Suppressor macrophage (primary cell): ENCODE results near the gene MAG.
A peak's percentile ranks its signal among the peaks of the same experiment; 100 is the strongest.

Experiments
- DNase-seq, 4 experiments: peaks; one replicate each; pipeline ENCODE4 v3.0.0-alpha.2; 2020 to 2022
- total RNA-seq, 17 experiments: gene quantifications; one replicate each; lab custom pipeline; 2026; ENCODE audit warnings: mixed read lengths in 6 of 17, inconsistent platforms in 3 of 17; lab: John Stamatoyannopoulos, UW

Gene MAG, protein sequence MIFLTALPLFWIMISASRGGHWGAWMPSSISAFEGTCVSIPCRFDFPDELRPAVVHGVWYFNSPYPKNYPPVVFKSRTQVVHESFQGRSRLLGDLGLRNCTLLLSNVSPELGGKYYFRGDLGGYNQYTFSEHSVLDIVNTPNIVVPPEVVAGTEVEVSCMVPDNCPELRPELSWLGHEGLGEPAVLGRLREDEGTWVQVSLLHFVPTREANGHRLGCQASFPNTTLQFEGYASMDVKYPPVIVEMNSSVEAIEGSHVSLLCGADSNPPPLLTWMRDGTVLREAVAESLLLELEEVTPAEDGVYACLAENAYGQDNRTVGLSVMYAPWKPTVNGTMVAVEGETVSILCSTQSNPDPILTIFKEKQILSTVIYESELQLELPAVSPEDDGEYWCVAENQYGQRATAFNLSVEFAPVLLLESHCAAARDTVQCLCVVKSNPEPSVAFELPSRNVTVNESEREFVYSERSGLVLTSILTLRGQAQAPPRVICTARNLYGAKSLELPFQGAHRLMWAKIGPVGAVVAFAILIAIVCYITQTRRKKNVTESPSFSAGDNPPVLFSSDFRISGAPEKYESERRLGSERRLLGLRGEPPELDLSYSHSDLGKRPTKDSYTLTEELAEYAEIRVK
- total RNA-seq: 0 to 2.2 (median 0.06) reads per million in 17 experiments

- no peak for DNase-seq
Measured at GRCh38 chr19:35291916-35292315, at the start of gene MAG. Gene MAG, plus strand, starts transcription at chr19:35292161. Its CDS starts 3,248 bp downstream, at chr19:35295409.

DNA sequence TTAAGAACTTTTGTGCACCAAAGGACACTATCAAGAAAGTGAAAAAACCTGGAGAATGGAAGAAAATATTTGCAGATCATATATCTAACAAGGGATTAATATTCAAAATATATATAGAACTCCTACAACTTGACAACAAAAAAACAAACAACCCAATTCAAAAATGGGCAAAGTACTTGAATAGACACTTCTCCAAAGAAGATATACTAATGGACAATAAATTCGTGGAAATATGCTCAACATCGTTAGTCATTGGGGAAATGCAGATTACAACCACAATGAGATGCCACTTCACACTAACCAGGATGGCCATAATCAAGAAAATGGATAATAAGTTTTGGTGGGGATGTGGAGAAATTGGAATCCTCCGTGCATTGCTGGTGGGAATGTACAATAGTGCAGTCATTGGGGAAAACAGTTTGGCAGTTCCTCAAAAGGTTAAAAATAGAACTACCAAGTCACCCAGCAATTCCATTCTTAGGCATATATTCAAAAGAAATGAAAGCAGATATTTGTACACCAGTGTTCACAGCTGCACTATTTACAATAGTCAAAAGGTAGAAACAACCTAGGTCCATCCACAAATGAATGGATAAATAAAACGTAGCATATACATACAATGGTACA lies 45.4 kb upstream of the MAG start:
- peak in 2 of 4 experiments; percentile 35 to 46 for DNase-seq

DNA sequence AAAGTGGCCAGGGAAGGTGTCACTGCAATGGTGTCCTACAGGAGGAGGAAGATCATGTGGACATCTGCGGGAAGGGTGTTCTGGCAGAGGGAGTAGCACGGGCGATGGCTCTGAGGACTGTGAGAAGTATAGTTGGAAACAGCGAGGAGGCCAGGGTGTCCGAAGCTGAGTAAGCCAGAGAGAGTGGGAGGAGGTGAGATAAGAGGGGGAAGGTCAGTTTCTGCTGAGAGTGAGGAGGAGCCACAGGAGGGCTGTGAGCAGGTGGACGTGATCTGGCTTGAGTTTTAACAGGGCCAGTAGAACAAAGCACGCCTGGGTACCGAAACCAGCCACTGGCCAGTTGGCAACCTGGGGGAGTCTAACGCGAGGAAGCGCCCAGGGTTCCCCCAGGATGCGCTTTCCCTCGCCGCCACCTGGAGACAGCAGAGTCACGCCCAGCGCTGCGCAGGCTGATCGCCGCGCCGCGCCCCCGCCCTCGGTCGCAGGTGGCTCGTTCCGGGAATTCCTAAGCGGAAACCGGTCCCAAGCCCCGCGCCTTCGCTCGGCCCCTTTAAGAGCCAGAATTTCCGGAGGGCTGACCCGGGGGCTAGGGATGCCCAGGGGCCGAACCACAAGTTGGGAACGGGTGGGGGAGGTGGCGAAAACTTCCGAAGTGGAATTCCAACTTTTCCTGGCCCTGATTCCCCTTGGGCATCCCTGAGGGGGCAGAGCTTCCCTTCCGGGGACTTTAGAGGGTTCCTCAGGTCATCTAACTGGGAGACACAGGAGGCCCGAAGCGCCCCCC lies 44.2 kb upstream of the MAG start:
- DNase-seq: peak in 3 of 4 experiments; percentile 51 to 59 (median 53)

DNA sequence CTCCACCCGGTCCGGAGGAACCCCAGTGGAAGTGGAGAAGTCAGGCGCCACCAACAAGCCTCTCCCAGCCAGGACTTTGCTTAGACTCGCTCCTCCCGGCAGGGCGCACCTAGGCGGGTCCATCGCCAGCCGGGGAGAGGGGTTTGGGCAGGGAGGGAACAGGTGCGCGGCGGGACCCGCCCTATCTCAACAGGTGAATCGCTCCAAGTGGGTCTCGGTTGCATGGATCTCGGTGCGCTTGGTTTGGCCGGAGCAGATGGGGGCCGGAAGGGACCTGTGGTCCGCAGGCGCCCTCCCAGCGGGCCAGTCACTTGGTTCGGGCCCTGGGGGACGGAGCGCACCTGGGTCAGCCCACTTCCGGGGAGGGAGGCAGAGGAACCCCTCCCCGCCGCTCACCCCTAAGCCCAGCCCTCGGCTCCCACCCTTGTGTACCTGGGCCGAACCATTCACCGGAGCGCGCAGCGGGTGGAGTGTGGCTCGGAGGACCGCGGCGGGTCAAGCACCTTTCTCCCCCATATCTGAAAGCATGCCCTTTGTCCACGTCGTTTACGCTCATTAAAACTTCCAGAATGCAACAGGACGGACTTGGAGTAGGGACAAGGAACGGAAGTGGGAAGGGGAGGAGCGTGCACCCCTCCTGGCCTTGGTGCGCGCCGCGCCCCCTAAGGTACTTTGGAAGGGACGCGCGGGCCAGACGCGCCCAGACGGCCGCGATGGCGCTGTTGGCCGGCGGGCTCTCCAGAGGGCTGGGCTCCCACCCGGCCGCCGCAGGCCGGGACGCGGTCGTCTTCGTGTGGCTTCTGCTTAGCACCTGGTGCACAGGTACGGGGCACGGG lies 43.4 kb upstream of the MAG start, which contains the start of gene LSR:
Gene LSR, plus strand, starts transcription at position 693 of the 836 bp plus-strand sequence. Its CDS starts 21 bp downstream, at position 714.
- peak in 2 of 4 experiments; percentile 16 to 55 for DNase-seq

GRCh38 chr19:35249146-35249847 lies 42.7 kb upstream of the MAG start:
- DNase-seq: peak in 3 of 4 experiments; percentile 47 to 68 (median 55)

DNA sequence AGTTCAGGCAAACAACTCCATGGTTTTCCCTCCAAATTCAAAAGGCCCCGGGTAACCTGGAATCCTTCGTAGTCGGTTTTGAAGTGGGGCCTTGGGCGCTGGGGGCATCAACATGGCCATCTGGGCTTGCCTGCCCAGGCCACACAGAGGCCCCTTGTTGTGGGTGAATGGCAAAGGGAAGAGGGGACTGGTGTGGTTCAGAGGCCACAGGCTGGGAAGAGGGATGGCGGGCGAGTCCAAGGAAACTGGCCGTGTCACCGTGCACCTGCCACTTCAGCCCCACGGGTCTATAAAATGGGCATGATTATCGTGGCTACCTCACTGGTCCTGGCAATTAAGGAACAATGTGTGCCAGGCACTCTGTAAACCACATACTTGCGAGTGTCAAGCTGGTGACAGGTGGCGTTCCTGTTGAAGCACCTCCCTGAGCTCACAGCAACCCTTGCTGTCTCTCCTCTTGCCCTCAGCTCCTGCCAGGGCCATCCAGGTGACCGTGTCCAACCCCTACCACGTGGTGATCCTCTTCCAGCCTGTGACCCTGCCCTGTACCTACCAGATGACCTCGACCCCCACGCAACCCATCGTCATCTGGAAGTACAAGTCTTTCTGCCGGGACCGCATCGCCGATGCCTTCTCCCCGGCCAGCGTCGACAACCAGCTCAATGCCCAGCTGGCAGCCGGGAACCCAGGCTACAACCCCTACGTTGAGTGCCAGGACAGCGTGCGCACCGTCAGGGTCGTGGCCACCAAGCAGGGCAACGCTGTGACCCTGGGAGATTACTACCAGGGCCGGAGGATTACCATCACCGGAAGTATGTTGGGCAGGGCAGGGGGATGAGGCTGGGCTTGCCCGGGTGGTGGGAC lies 41.9 kb upstream of the MAG start:
- no peak for DNase-seq

DNA sequence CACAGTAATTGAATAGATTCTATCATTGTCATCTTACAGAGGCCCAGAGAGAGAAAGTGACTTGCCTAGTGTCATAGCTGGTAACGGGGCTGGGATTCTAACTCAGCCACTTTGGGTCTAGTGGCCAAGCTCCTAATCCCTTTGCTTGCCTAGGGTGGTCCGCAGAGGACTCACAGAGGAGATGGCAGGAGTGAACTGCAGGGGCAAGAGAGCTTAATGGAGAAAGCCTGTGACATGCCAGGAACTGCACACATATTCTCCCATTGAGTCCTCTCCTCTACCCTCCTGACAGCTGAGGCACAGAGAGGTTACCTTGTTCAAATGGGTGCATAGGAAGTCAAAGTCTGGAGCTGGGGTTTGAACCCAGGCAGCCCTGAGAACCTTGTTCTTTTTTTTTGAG lies 40.5 kb upstream of the MAG start:
- no peak for DNase-seq

DNA sequence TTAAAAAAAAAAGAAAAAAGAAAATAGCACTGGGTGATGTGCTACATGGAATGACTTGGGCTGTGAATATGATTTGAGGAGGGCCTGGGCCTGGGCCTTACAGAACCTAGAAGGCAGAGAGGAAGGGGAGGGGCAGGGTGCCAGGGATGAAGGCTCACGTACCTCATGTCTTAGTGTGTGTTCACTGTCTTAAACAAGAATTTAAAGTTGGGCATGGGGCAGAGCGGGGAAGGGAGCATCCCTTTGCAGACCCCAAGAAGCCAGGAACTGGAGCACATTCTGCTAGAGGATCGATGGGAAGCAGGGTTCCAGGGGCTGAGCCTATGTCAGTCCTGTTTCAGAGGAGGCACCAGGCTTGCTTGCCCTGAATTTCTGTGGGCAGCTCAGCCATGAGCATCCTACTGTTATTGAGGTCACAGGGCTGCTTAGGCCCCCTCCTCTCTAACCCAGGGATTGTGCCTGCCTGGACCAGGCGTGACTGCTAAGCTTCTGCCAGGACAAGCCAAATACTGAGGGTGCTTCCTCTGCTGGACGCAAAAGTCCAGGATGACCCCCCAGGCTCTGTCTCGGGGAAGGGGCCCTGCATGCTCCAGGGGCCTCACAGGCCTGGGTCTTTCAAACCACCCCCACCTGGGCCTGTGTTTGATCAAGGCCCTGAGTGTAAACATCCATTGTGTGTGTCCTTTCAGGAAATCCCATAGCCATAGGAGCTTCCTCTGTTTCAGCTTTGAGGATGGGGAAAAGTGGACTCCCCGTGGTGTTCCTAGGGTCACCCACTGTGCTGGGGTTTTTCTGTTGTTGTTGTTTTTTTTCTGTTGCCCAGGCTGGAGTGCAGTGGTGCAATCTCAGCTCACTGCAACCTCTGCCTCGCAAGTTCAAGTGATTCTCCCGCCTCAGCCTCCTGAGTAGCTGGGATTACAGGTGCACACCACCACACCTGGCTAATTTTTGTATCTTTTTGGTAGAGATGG lies 38.4 kb upstream of the MAG start:
- no peak for DNase-seq

GRCh38 chr19:35254341-35255297 lies 37.3 kb upstream of the MAG start:
- no peak for DNase-seq

DNA sequence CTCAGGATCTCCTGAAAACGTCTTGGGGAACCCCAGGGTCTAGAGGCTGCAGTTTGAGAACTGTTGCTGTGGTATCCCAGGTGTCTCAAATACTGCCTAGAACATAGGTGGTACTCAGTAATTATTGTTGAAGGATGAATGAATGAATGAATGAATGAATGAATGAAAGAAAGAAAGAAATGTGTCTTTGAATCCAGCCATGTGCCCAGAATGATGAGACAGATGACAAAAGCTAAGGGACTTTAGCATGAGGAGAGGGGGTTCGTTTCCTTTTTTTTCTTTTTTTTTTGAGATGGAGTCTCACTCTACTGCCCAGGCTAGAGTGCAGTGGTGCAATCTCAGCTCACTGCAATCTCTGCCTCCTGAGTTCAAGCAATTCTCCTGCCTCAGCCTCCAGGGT lies 35.4 kb upstream of the MAG start:
- DNase-seq: no peak

DNA sequence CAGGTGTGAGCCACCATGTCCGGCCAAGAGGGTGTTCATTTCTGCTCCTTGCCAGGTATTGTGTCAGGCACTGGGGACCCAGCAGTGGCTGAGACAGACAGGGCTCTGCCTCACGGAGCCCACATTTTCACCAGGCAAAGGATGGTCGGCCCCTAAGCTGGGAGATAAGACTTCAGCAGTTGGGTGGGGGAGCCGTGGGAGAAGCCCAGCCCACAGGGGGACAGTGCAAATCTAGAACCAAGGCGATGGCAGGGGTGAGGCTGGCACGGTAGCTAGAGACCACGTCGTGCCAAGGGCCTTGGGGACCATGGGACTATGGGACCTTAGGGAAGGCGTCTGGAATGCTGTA lies 34.9 kb upstream of the MAG start:
- DNase-seq: no peak

DNA sequence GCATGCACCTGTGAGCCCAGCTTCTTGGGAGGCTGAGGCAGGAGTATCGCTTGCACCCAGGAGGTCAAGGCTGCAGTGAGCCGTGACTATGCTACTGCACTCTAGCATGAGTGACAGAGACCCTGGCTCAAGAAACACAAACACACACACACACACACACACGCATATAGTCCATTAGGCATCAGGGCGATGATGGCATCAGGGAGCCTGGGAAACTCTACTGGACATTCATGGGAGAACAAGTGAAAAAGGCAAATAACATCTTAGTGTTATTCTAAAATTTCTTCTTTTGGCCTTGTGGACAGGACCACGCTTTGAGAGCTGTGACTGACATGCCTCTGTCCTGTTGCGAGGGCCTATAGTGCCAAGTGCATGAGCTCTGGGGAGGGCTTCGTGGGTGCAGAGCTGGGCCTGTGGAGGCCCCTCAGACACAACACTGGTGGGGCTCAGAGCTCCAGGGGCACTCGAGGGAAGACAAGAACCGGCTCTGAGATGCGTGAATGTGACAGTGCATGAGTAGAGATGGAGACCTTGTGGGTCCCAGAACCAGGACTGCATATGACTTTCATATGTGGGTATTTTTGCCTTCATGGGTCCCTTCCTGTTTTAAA lies 31.2 kb upstream of the MAG start:
- DNase-seq: no peak

DNA sequence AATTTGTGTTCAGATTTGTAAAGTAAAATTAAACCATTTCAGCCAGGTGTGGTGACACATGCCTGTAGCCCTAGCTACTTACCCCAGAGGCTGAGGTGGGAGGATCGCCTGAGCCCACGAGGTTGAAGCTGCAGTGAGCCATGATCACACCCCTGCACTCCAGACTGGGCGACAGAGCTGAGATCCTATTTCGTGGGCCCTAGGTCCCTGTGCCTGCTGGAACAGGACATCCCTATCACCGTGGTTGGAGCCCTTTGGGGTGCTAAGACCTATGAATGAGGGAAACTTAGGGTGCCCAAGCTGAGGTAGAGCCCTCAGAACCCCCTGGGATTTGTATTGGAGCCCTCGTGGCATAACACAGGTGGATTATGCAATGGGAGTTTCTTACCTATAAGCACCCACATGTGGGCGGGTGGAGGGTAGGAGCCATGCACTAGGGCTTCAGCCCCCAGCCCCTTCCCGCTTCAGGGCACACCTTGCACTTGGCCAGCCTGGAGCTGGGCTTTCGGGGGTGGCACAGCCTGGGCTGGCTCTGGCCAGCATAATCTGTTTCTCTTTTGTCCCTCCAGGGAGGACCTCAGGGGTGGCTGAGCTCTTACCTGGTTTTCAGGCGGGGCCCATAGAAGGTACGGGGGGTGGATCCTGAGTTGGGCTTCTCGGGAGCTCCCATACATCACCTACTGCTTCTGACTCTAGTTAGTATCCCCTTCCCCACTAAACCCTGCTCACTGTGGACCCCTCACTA lies 30.4 kb upstream of the MAG start:
- DNase-seq: no peak

DNA sequence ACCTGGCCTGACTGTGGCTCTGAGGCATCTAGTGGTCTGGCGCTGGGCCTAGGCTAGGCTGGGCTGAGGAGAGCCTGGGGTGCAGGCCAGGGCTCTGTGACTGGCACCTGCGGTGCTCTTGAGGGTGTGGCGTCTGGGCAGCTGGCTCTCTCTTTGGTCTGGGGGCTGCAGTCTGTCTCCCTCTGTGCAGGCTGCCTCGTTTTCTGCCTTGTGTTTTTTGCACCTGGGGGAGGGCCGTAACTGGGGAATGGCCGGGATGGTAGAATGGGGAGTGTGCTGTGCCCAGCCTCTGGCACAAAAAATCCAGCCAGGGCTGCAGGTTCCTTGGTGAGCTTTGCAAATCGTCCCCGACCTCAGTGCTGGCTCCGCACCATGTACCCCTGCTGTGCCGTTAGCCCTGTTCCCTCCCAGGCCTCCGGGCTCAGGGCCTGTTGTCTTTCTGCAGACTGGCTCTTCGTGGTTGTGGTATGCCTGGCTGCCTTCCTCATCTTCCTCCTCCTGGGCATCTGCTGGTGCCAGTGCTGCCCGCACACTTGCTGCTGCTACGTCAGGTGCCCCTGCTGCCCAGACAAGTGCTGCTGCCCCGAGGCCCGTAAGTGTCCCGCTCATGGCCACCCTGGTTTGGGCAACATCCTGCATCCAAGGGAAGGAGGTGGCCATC lies 29.7 kb upstream of the MAG start:
- DNase-seq: no peak

- DNase-seq: peak; percentile 66 to 80 (median 75)
Measured at GRCh38 chr19:35264268-35265125, 27.5 kb upstream of the MAG start.
